ENCODE data around the gene PACSIN1. TPM values are rescaled to one million over a fixed set of nuclear protein-coding genes. Genes with fewer than 3 reads are reported as not detected.

PACSIN1 gene
- total RNA-seq, 1 experiment from 2014 or later = 7.0 TPM

- Histone ChIP-seq H3K23ac (ENCODE audit: insufficient read length, low read depth, low read length) (no peak overlapping the region), H3K23me2 (ENCODE audit: insufficient read length, low read depth, low read length, poor library complexity, severe bottlenecking) (no peaks in the 10 kb centered on the region), H4K91ac (ENCODE audit: insufficient read length, low read depth, low read length) (no peak overlapping the region), H3T11ph (ENCODE audit: low read length) (no peak overlapping the region), H3K4ac (ENCODE audit: low read depth, low read length) (no peak overlapping the region), H4K8ac (replicated peaks; ENCODE audit: insufficient read length, low read depth, low read length) (no peak overlapping the region), H3K4me1 (ENCODE audit: insufficient read depth, low read length) (peaks cover 3% of the 10 kb centered on the region; the same call in 1 of the 2 replicates), H3K4me2 (ENCODE audit: insufficient read depth, insufficient read length, low read length) (no peak overlapping the region), H3K9me3 (ENCODE audit: control insufficient read depth, low read depth, low read length) (no peaks in the 10 kb centered on the region), H3K79me1 (ENCODE audit: insufficient read depth, low read depth, low read length, poor library complexity, severe bottlenecking) (no peaks in the 10 kb centered on the region), H3K9ac (ENCODE audit: extremely low read depth, insufficient read length, low read length) (no peak overlapping the region), H2AFZ (ENCODE audit: low read length) (no peak overlapping the region), H4K20me1 (ENCODE audit: control insufficient read depth, insufficient read depth, insufficient read length) (no peaks in the 10 kb centered on the region), H2BK12ac (ENCODE audit: insufficient read length, low read depth, low read length) (no peak overlapping the region), H4K5ac (ENCODE audit: insufficient read length, low read depth, low read length) (no peak overlapping the region), H2BK5ac (ENCODE audit: insufficient read length, low read length) (no peak overlapping the region), H2BK20ac (ENCODE audit: low read depth, low read length, poor library complexity, severe bottlenecking) (no peak overlapping the region), H2AK5ac (ENCODE audit: insufficient read length, low read length) (no peak overlapping the region), H3K27ac (ENCODE audit: insufficient read length, low read depth, low read length) (no peak overlapping the region), H3K79me2 (ENCODE audit: insufficient read depth, low read length) (no peaks in the 10 kb centered on the region), H2BK120ac (ENCODE audit: low read depth, low read length, poor library complexity, severe bottlenecking) (no peak overlapping the region), H3K56ac (ENCODE audit: insufficient read length, low read depth, low read length) (no peak overlapping the region), H3K27me3 (ENCODE audit: insufficient read depth, low read length) (no peaks in the 10 kb centered on the region), H2BK15ac (ENCODE audit: low read depth, low read length) (no peak overlapping the region), H3K14ac (ENCODE audit: insufficient read depth, low read length) (no peak overlapping the region), H3K18ac (ENCODE audit: insufficient read length, low read depth, low read length) (no peak overlapping the region)
- H3K4me3 Mint-ChIP-seq = no peak overlapping the region
- DNase-seq = no peak
- no peak overlapping the region; a peak in 1 of 7 replicates for H3K27ac Mint-ChIP-seq
- TF ChIP-seq, protein P1, sequence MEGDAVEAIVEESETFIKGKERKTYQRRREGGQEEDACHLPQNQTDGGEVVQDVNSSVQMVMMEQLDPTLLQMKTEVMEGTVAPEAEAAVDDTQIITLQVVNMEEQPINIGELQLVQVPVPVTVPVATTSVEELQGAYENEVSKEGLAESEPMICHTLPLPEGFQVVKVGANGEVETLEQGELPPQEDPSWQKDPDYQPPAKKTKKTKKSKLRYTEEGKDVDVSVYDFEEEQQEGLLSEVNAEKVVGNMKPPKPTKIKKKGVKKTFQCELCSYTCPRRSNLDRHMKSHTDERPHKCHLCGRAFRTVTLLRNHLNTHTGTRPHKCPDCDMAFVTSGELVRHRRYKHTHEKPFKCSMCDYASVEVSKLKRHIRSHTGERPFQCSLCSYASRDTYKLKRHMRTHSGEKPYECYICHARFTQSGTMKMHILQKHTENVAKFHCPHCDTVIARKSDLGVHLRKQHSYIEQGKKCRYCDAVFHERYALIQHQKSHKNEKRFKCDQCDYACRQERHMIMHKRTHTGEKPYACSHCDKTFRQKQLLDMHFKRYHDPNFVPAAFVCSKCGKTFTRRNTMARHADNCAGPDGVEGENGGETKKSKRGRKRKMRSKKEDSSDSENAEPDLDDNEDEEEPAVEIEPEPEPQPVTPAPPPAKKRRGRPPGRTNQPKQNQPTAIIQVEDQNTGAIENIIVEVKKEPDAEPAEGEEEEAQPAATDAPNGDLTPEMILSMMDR (conservative IDR thresholded peaks at IDR 0.05) = no peak
- H3K27me3 Mint-ChIP-seq (ENCODE audit: low read depth) = peaks cover 1% of the 10 kb centered on the region; the same call in 1 of the 2 replicates
- WGBS (ENCODE audit: extremely low coverage, insufficient read length, low lambda C conversion rate) = no CpG with 5 or more reads among the region's 8 CpGs
- H3K9me3 Mint-ChIP-seq = no peaks in the 10 kb centered on the region
- no peaks in the 10 kb centered on the region for H3K36me3 Mint-ChIP-seq (ENCODE audit: insufficient read depth in 1 of 3, low read depth in 3 of 3)
- peaks cover 15 to 29% of the 10 kb centered on the region in 2 experiments for H3K4me1 Mint-ChIP-seq
Measured at GRCh38 chr6:34523441-34524206, 57.7 kb downstream of the PACSIN1 start.
